ENCODE measurements around the gene SPAG16. TPM values are rescaled to one million over a fixed set of nuclear protein-coding genes. Genes with fewer than 3 reads are reported as not detected.

Gene SPAG16
- total RNA-seq, 1 donor from 2014 or later, result 18.7 TPM

GRCh38 chr2:214395040-214395439, 1110.8 kb downstream of the SPAG16 start:
- H3K9me3 Mint-ChIP-seq (ENCODE audit: low read depth), result peaks cover 4% of the 10 kb centered on the region
- no peak overlapping the region for H3K4me3 Mint-ChIP-seq (ENCODE audit: unreplicated experiment)

GRCh38 chr2:214401580-214401979, 1117.3 kb downstream of the SPAG16 start:
- Mint-ChIP-seq H3K27me3 (ENCODE audit: low read depth) (no peaks in the 10 kb centered on the region), H3K36me3 (ENCODE audit: low read depth) (no peaks in the 10 kb centered on the region), H3K27ac (ENCODE audit: unreplicated experiment) (no peak overlapping the region), H3K4me1 (ENCODE audit: low read depth) (peaks cover 15% of the 10 kb centered on the region), H3K9me3 (ENCODE audit: low read depth) (no peaks in the 10 kb centered on the region), H3K4me3 (ENCODE audit: unreplicated experiment) (no peak overlapping the region)
- DNase-seq (ENCODE audit: low spot score), result no peak
- TF ChIP-seq CTCF (IDR thresholded peaks at IDR 0.05), result no peak

More at GRCh38 chr2:214395040-214395439, 1110.8 kb downstream of the SPAG16 start:
- H3K27me3 Mint-ChIP-seq (ENCODE audit: low read depth), result no peaks in the 10 kb centered on the region
- no peaks in the 10 kb centered on the region for H3K4me1 Mint-ChIP-seq (ENCODE audit: low read depth)
- H3K27ac Mint-ChIP-seq (ENCODE audit: unreplicated experiment), result no peak overlapping the region
- no peak for TF ChIP-seq CTCF (IDR thresholded peaks at IDR 0.05)
- H3K36me3 Mint-ChIP-seq (ENCODE audit: low read depth), result no peaks in the 10 kb centered on the region
- no peak for DNase-seq (ENCODE audit: low spot score)

- peak; percentile 71 for TF ChIP-seq CTCF (IDR thresholded peaks at IDR 0.05)
- Mint-ChIP-seq H3K9me3 (ENCODE audit: low read depth) (peaks cover 3% of the 10 kb centered on the region), H3K27ac (ENCODE audit: unreplicated experiment) (no peak overlapping the region), H3K4me3 (ENCODE audit: unreplicated experiment) (no peak overlapping the region), H3K36me3 (ENCODE audit: low read depth) (no peaks in the 10 kb centered on the region), H3K27me3 (ENCODE audit: low read depth) (no peaks in the 10 kb centered on the region), H3K4me1 (ENCODE audit: low read depth) (peaks cover 6% of the 10 kb centered on the region)
- no peak for DNase-seq (ENCODE audit: low spot score)
These were observed 1126.0 kb downstream of the SPAG16 start for GRCh38 chr2:214410128-214410775.

- no peak within 1 kb of the TSS for H3K27ac Mint-ChIP-seq (ENCODE audit: unreplicated experiment)
- no peaks in the 10 kb centered on the region for H3K27me3 Mint-ChIP-seq (ENCODE audit: low read depth)
- no peak within 1 kb of the TSS for H3K4me3 Mint-ChIP-seq (ENCODE audit: unreplicated experiment)
- TF ChIP-seq CTCF (IDR thresholded peaks at IDR 0.05), result no peak
- H3K4me1 Mint-ChIP-seq (ENCODE audit: low read depth), result peaks cover 6% of the 10 kb centered on the region
- no peak for DNase-seq (ENCODE audit: low spot score)
- H3K36me3 Mint-ChIP-seq (ENCODE audit: low read depth), result no peaks in the 10 kb centered on the region
- H3K9me3 Mint-ChIP-seq (ENCODE audit: low read depth), result peaks cover 3% of the 10 kb centered on the region
These were observed 1126.8 kb downstream of the SPAG16 start, which contains the start of gene VWC2L for GRCh38 chr2:214410918-214411554. VWC2L (plus strand) TSS chr2:214411054; CDS start chr2:214414194, 3,140 bp downstream.

- peaks cover 3% of the 10 kb centered on the region for H3K9me3 Mint-ChIP-seq (ENCODE audit: low read depth)
- H3K27ac Mint-ChIP-seq (ENCODE audit: unreplicated experiment), result no peak overlapping the region
- no peak overlapping the region for H3K4me3 Mint-ChIP-seq (ENCODE audit: unreplicated experiment)
- no peaks in the 10 kb centered on the region for H3K36me3 Mint-ChIP-seq (ENCODE audit: low read depth)
- no peak for DNase-seq (ENCODE audit: low spot score)
- peaks cover 6% of the 10 kb centered on the region for H3K4me1 Mint-ChIP-seq (ENCODE audit: low read depth)
- no peak for TF ChIP-seq CTCF (IDR thresholded peaks at IDR 0.05)
- no peaks in the 10 kb centered on the region for H3K27me3 Mint-ChIP-seq (ENCODE audit: low read depth)
These were observed 1128.4 kb downstream of the SPAG16 start for GRCh38 chr2:214412679-214413078.
